ENCODE results near the gene CDKN1B.
A peak's percentile ranks its signal among the peaks of the same experiment; 100 is the strongest.

The CDKN1B gene

DNA sequence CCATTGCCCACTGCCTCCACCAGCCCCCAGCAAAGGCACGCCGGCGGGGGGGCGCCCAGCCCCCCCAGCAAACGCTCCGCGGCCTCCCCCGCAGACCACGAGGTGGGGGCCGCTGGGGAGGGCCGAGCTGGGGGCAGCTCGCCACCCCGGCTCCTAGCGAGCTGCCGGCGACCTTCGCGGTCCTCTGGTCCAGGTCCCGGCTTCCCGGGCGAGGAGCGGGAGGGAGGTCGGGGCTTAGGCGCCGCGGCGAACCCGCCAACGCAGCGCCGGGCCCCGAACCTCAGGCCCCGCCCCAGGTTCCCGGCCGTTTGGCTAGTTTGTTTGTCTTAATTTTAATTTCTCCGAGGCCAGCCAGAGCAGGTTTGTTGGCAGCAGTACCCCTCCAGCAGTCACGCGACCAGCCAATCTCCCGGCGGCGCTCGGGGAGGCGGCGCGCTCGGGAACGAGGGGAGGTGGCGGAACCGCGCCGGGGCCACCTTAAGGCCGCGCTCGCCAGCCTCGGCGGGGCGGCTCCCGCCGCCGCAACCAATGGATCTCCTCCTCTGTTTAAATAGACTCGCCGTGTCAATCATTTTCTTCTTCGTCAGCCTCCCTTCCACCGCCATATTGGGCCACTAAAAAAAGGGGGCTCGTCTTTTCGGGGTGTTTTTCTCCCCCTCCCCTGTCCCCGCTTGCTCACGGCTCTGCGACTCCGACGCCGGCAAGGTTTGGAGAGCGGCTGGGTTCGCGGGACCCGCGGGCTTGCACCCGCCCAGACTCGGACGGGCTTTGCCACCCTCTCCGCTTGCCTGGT is at the start of gene CDKN1B:
Gene CDKN1B, plus strand, starts transcription at position 576 of the 793 bp plus-strand sequence. CDS start 472 bp downstream, outside the sequence.
- DNase-seq: peak; percentile 65

- no peak for DNase-seq
Measured at GRCh38 chr12:12668005-12668404, 49.2 kb upstream of the CDKN1B start.

DNA sequence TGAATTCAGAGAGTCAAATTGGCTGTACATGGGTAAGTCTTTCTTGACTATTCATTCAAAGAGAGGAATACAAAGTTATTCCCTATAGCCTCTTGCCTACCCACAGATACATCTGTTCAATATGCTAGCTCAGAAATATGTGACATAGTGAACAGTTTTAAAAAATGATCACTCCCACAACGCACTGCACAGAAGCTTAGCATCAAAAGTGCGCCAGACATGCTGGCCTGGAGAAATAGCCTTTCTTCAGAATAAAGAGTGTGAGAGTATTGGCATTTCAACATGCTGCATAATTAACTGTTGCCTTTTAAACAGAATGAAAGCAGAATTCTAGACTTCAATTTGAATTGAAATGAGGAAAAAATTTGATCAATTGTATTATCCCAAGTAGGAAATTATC is 48.1 kb upstream of the CDKN1B start:
- DNase-seq: no peak

- no peak for DNase-seq
Measured at GRCh38 chr12:12671850-12672660, 45.1 kb upstream of the CDKN1B start.

- DNase-seq: no peak
Measured at GRCh38 chr12:12673296-12673695, 43.9 kb upstream of the CDKN1B start.

- DNase-seq: no peak
Measured at GRCh38 chr12:12676605-12677004, 40.6 kb upstream of the CDKN1B start.

GRCh38 chr12:12681061-12681765 is 36.0 kb upstream of the CDKN1B start:
- DNase-seq: no peak

- no peak for DNase-seq
Measured at GRCh38 chr12:12682284-12682683, 34.9 kb upstream of the CDKN1B start.

DNA sequence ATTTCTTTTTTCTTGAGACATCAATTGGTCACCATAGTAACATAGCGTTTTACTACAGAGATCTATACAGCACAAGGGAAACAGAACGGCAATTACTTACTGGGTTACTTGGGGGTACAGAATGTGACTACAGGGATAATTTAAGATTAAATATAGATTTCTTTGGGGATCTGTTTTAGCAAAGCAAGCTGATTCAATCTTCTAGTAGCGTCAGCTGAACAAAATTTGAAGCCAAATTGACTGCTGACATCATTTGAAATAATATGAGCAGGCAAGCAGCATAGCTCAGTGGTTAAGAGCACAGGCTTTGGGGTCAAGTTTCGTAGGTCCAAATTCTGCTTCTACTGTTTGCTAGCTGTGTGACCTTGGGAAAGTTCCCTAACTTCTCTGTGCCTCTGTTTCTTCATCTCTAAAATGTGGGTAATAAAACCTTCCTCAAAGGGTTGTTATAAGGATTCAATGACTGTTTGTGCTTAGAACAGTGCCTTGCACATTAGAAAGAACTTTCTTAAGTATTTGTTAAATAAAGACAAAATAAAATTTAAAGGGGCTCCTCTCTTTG is 34.0 kb upstream of the CDKN1B start:
- no peak for DNase-seq

DNA sequence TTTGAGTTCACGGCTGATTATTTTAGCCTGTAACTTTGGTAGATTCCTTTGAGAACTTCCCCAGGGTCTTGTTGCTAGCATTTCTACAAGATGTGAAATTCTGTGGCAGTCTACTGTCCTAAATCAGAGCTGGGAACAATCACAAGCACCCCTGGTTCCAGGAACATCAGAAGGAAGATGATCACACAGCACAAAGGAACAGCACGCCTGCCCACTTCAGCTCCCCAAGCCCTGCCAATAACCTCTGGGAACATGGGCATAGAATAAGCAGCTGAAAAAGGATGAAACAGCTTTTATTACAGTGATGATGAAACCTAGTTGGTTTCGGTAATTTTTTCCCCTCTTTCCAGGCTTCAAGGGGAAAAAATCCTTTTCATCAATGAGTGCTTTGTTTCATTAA is 33.4 kb upstream of the CDKN1B start:
- no peak for DNase-seq

- DNase-seq: no peak
Measured at GRCh38 chr12:12684375-12685106, 32.6 kb upstream of the CDKN1B start.

DNA sequence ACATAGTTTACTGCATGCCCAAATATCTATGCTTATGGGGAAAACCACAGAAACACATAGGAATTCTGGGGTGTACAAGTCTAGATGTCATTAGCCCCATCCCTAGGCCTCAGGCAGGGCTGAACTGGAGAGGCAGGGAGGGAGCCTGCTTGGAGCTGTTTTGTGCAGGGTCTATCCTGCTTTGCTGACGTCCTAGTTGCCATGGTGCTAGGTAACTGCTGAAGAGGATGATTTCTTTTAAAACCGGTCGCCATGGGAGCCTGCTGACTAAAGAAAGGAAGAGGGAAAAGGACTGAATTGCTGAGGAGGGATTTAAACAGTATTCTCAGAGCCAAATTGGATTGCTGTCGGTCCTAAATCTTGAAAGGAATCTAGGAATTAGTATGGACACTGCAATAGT is 31.9 kb upstream of the CDKN1B start:
- no peak for DNase-seq

- DNase-seq: no peak
Measured at GRCh38 chr12:12686472-12686871, 30.7 kb upstream of the CDKN1B start.

DNA sequence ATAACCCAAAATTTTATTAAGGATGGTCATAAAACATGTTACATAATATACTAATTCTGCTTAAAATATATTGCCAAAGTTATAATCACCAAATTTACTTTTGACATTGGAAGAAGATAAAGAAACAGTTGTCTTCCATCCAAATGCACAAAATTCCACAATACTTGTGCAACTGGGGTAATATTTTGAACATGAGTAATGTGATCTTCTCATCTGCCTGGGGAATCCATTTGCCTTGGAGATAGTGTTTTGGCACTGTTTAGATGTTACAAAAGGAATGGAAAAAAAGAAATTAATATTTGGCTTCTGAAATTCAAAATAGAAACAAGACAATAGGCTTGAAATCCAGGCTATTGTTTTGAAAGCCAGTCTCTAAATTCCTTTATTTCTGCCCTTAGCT is 30.2 kb upstream of the CDKN1B start:
- no peak for DNase-seq

- DNase-seq: no peak
Measured at GRCh38 chr12:12689647-12690300, 27.4 kb upstream of the CDKN1B start.

DNA sequence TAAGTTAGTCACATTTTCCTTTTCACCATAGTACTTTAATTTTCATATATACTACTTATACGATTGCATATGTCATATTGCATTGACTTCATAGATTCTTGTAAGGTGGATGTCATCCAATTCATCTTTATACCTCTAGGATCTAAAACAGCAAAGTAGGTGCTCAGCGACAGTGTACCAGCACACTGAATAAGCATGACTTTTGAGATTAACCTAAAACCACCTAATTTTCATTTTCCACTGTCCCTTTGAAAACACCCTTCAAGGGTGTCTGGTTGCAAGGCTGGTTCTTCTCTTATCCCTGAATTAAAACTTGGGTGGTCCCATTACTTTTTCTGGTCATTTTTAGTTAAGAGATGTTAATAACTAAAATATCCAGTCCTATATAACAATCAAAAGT is 25.6 kb upstream of the CDKN1B start:
- DNase-seq: no peak

- no peak for DNase-seq
Measured at GRCh38 chr12:12693111-12693671, 24.0 kb upstream of the CDKN1B start.

DNA sequence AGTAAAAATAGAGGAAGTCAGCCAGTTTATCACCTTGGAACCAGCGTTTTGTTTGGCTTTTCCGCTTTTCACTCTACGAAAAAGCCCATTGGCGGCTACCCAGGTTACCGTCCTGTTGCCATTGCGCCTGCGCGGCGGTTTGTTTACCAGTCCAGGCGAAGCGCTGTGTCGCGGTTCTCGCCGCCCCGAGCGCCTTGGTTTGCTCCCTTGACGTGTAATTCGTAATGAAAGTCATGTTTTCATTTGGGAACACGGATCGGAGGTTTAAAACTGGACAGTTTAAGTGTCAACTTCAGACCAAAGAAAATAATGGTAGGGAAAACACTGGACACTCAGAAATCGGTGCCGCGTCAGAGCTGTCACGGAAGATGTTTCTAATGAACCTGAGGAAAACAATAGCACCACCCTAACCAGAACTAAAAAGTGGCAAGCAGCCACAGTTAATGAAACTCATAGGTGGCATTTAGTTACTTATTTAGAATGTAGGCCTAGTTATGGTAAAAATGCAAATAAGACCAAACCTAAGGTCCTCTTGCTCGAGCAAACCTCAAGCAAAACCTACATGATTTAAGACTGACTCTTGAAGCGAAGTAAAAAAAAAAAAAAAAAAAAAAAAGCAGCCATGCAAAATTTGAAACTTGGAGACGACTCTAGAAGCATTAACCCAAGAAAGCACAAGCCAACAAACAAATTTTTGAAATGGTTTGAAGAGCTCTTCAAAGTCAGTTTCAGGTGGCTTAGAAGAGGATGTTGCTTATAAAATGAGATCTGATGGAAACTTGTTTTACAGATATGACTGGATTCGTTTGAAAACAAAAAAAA is 20.4 kb upstream of the CDKN1B start:
- DNase-seq: peak; percentile 78

DNA sequence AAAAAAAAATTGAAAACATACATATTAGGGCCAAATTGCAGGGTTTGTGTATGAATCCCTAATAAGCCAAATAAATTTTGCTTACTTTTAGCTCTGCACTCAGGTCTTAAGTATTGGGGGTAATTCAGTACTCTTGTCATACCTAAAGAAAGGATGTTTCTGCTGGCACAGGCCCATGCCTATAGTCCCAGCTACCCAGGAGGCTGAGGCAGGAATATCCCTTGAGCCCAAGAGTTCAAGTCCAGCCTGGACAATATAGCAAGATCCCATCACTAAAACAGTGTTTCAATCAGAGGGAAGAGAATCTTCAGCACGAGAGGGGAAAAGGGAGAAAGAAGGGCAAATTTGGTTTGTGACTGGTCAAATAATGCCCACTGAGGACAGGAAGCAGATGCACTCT is 17.8 kb upstream of the CDKN1B start:
- no peak for DNase-seq

GRCh38 chr12:12700254-12700653 is 16.9 kb upstream of the CDKN1B start:
- DNase-seq: no peak

GRCh38 chr12:12701457-12701856 is 15.7 kb upstream of the CDKN1B start:
- DNase-seq: no peak
